ENCODE measurements around the gene ACOXL.
"Not testable (repeated sequence)": the region's sequence is repeated elsewhere in the genome, so short reads cannot be mapped to it uniquely, and the experiment has no call there.

Gene ACOXL

GRCh38 chr2:111044066-111044465 lies 311.7 kb downstream of the ACOXL start:
- DNase-seq: no peak

- DNase-seq: not testable (repeated sequence)
Observed at GRCh38 chr2:111045236-111045635, 312.9 kb downstream of the ACOXL start.

- DNase-seq: no peak
Observed at GRCh38 chr2:111045771-111046444, 313.5 kb downstream of the ACOXL start.

- DNase-seq: no peak
Observed at GRCh38 chr2:111046670-111047069, 314.3 kb downstream of the ACOXL start.

GRCh38 chr2:111048856-111049768 lies 316.7 kb downstream of the ACOXL start:
- DNase-seq: no peak

GRCh38 chr2:111049792-111050640 lies 317.6 kb downstream of the ACOXL start:
- peak in 1 of 2 experiments; percentile 19 for DNase-seq

GRCh38 chr2:111050701-111051376 lies 318.5 kb downstream of the ACOXL start:
- DNase-seq: no peak

GRCh38 chr2:111052621-111053020 lies 320.2 kb downstream of the ACOXL start:
- no peak for DNase-seq

- DNase-seq: no peak
Observed at GRCh38 chr2:111053266-111053665, 320.9 kb downstream of the ACOXL start.

- no peak for DNase-seq
Observed at GRCh38 chr2:111053825-111054515, 321.6 kb downstream of the ACOXL start.

- peak; percentile 8 to 24 for DNase-seq
Observed at GRCh38 chr2:111054791-111055691, 322.7 kb downstream of the ACOXL start.

- no peak for DNase-seq
Observed at GRCh38 chr2:111055735-111056134, 323.4 kb downstream of the ACOXL start.

- DNase-seq: no peak
Observed at GRCh38 chr2:111057045-111057444, 324.7 kb downstream of the ACOXL start.

GRCh38 chr2:111057721-111058120 lies 325.3 kb downstream of the ACOXL start:
- DNase-seq: no peak

GRCh38 chr2:111058264-111058663 lies 325.9 kb downstream of the ACOXL start:
- no peak for DNase-seq

- no peak for DNase-seq
Observed at GRCh38 chr2:111061191-111061590, 328.8 kb downstream of the ACOXL start.

GRCh38 chr2:111062417-111062816 lies 330.0 kb downstream of the ACOXL start:
- DNase-seq: no peak

- no peak for DNase-seq
Observed at GRCh38 chr2:111066062-111066593, 333.8 kb downstream of the ACOXL start.

- no peak for DNase-seq
Observed at GRCh38 chr2:111068435-111069058, 336.2 kb downstream of the ACOXL start.

GRCh38 chr2:111069722-111070121 lies 337.3 kb downstream of the ACOXL start:
- DNase-seq: no peak
